Measurements from ENCODE around the gene PNPLA7. TPM values are rescaled to one million over a fixed set of nuclear protein-coding genes. Genes with fewer than 3 reads are reported as not detected.
"Not testable (repeated sequence)": the region's sequence is repeated elsewhere in the genome, so short reads cannot be mapped to it uniquely, and the experiment has no call there.

Gene PNPLA7
- total RNA-seq, 2 experiments from 2014 or later, result 2.6 to 3.4 TPM

DNA sequence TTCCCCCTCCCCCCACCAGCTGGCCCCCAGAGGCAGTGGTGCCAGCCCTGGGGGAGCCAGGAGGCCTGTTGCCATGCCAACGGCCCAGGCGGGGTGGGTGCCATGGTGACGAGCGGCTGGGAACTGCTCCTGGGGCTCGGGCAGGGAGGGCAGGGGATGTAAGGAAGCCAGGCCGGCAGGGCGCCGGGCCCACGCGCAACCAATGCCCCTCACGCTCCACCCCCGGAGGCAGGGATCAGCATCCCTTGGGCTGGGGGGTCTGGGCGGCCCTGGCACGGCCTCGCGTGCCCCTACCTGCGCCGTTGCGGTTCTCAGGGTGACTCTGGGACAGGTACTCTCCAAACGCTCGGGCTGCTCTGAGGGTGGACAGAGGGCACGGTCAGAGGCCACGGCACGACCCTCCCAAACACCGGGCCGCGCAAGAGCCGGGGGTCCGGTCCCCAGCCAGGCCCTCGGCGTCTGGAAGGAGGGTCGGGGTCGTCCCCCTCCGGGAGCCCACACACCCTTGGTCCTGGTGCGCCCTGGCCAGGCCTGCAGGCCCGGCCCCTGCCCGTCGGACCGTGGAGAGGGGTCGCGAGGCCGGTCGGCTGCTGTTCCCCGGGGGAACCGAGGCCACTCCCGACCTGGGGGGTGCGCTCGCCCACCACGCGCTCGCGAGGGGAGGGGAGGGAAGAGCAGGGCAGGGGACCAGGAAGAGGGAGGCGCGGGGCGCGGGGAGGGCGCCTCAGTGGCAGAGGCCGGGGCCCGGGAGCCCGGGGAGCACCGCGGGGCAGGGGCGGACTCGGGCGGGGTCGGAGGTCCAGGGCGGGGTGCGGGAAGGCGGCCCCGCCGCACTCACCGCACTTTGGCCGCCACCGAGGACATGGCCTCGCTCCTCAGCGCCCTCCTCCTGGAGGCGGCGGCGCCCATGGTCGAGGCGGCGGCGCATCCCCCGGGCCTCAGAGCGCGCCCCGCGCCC, 91.7 kb downstream of the PNPLA7 start:
- ChIA-PET CTCF (interaction anchor here (0.6 kb wide), 1 partner anchor 43 kb away, joined by 3 read pairs; no protein-coding TSS in a partner anchor), POLR2A (interaction anchor here (1.0 kb wide), 1 partner anchor 35 kb away, joined by 7 read pairs; the partner anchor contains the start of genes EXD3 and NOXA1)

DNA sequence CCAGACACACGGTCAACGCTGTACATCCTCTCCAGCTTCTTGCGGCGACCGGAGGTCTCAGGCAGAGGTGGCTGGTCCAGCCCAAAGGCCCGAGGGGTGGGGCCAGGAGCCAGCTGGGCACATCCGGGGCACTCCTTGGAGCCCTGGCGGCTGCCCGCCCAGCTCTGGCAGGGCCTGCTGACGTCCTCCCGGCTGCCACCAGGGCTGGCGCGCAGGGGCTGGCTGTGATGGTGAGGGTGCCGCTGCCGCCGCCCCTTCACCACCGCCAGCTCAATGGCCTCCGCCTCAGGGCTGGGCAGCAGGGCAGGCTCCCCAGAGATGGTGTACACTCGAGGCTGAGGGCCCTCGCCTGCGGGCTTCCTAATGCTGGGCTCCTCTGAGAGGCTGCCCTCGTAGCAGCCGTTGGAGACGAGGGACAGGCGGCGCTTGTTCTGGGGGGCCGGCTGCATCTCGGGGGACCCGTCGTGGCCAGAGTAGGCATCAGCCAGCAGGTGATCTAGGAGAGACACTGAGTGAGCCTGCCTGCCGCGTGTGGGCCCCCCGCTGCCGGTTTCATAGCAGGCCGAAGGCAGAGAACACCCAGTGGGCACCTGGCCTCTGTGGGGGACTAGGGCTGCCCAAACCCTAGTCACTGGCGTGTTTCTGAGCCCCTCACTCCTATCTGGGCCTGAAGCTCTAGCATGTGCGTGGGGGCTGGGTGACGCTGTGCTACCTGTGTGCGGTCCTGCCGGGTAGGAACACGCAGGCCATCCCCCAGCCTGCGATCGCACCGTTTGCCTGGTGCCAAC, 92.6 kb downstream of the PNPLA7 start:
- CTCF ChIA-PET, result interaction anchor here (0.6 to 2.7 kb wide), 2 partner anchors 35 to 44 kb away, joined by 3 to 9 read pairs; partner anchors contain the start of genes EXD3 and NOXA1
- POLR2A ChIA-PET, result no interaction called here

DNA sequence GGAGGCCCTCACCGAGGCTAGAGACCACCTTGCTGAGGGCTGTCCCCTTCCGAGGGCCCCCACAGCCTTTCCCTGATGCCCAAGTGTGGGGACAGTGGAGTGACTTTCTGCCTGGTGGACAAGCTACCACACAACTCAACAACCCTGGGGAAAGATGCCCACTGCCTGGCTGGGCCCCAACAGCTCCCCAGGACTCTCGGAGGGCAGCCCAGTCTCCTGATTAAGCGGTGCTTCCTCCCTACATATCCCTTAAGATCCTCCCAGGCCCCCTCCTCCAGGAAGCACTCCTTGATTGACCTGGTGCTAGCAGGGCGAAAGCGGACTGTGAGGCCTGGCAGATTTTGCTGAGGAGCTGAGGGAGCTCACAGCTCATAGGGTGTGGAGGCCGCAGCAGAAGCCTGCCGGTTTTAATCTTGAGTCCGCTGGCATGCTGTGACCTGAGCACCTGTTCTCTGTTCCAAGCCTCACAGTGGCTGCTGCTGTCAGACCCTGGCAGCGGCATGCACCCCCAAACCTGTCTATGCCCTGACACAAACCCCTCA, 93.3 kb downstream of the PNPLA7 start:
- ChIA-PET CTCF (interaction anchor here (2.7 kb wide), 1 partner anchor 34 kb away, joined by 9 read pairs; the partner anchor contains the start of genes EXD3 and NOXA1), POLR2A (no interaction called here)

DNA sequence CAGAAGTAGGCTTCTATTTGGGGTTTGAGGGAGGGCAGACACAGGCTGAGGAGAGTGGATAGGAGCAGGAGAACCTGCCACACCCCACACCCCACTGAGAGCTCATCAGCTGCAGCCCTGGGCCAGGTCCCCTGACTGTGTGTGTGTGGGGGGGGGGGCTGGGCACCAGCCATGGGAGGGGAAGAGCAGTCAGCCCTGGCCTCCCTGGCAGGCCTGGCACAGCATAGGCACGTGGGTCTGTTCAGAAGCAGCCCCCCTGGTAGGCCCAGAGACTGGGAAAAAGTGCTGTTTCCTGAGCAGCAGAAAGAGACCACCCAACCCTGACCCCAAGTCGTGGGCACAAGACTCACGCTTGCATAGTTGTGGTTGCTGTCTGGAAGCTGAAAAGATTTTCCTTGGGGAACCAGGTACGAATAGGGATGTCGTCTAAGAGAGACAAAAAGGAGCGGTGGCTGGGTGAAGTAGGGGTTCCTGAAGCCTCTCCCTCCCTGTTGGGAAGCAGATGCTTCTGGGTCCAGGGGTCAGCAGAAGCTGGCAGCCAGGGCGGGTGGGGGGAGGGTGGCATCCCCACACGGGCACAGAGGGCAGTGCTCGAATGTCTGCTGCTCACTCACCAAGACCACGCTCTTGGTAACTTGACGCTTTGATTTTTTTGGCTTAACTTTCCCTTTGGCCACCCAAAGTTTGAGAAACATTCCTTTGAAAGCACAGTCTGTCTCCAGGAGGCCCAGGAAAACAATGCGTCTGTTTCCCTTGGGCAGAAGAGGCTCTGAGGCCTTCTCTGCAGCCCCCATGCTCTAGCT, 93.9 kb downstream of the PNPLA7 start:
- ChIA-PET POLR2A (no interaction called here), CTCF (interaction anchor here (1.2 to 2.7 kb wide), 2 partner anchors 11 to 34 kb away, joined by 3 to 9 read pairs; partner anchors contain the start of genes EXD3 and NOXA1)

DNA sequence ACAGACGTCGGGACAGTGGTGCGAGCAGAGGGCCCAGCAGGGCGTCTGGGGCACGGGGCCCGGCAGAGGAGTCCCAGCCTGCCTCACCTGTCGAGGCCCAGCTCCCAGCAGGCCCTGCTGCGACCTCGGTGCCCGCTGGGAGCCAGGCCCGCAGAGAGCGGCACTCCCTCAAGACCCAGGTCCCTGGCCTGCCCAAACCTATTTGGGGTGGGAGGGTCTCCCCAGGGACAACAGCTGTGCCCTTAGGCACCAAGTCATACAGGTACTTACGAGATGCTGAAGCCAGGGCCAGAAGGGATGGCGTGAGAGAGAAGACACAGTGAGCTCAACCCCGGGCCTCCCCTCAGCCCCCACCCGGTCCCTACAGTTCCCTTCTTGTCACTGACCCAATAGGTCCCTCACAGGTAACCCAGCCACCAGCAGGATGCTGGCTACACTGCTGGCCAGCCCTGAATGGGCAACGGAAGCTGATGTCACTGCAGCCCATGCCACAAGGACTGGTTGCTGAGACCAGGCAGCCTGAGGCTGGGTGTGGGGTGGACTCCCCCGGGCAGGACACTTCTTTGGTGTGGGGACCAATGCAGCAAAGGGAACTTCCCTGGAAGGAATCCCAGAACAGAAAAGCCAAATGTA, 94.7 kb downstream of the PNPLA7 start:
- CTCF ChIA-PET, result interaction anchor here (1.2 to 2.7 kb wide), 2 partner anchors 10 to 33 kb away, joined by 3 to 9 read pairs; partner anchors contain the start of genes EXD3 and NOXA1

DNA sequence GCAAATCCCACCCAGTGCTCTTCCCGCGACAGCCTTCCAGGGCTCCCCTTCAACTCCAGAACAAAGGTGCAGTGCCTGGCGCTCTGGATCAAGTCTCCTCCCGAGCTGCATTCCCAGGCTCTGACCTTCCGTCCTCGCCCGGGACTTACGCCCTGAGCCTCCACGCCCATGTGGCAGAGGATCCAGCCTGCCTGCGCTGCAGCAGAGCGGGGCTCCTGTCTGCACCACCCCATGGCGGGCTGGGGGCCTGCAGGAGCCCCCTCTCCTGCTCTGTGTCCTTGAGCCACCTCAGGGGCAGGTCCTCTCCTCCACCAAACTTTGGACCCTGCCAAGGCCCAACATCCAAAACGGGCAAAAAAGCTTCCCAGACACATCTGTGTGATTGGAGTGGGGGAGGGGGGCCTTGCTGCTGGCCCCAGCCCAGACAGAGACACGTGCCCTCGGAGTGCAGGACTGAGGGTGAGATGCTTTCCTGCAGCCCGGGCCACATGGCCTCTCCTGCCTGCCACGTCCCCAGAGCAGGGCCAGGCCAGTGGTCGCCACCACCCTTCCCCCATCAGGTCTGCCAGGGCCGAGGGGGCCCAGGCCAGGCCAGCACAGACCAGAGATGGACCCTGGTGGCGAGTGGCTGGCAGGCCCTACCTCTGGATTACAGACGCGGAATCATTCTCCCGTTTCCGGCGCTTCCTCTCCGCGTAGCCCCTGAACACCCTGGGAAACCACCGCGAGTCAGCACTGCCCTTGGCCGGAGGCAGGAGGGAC, 95.4 kb downstream of the PNPLA7 start:
- POLR2A ChIA-PET, result no interaction called here
- CTCF ChIA-PET, result interaction anchor here (1.2 to 2.7 kb wide), 2 partner anchors 9 to 32 kb away, joined by 3 to 9 read pairs; partner anchors contain the start of genes EXD3 and NOXA1

More for the DNA sequence above, 94.7 kb downstream of the PNPLA7 start:
- POLR2A ChIA-PET, result no interaction called here

DNA sequence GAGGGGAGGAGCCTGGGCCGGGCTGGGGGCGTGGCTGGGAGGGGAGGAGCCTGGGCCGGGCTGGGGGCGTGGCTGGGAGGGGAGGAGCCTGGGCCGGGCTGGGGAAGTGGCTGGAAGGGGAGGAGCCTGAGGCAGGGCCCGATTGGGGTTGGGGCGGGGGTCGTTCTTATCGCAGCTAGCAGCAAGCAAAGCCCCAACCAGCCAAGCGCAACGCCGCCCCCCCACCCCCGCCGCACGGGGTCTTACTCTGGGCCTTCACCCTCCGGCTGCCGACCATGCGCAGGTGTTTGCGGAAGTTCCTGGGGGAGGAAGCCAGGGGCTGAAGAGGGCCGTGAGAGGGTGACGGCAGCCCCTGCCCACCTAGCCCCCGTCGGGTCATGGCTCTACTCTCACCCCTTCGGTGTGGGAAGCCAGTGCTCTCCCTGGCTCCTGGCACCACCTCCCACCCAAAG, 96.0 kb downstream of the PNPLA7 start:
- ChIA-PET CTCF (no interaction called here), POLR2A (no interaction called here)

DNA sequence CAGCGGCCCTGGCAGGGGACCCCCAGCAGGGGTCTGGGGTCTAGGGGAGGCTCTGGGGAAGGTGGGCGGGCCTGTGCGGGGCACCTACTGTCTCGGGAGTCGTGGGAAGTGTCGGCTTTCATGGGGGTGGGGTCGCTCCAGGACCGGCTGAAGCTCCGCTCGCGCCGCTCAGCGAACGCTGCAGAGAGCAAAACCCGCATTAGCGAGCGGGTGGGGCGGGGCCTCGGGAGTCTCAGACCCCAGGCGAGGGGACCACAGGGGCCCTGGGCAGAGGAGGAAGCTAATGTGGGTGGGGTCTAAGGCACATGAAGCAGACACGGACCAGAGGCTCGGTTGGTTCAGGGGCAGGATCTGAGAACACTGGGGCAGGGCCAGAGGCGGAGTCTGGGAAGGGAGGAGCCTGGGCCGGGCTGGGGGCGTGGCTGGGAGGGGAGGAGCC, 96.5 kb downstream of the PNPLA7 start:
- POLR2A ChIA-PET, result no interaction called here
- CTCF ChIA-PET, result interaction anchor here (0.6 to 1.2 kb wide), 2 partner anchors 11 to 31 kb away, joined by 4 to 5 read pairs; partner anchors contain the start of genes EXD3 and NOXA1

DNA sequence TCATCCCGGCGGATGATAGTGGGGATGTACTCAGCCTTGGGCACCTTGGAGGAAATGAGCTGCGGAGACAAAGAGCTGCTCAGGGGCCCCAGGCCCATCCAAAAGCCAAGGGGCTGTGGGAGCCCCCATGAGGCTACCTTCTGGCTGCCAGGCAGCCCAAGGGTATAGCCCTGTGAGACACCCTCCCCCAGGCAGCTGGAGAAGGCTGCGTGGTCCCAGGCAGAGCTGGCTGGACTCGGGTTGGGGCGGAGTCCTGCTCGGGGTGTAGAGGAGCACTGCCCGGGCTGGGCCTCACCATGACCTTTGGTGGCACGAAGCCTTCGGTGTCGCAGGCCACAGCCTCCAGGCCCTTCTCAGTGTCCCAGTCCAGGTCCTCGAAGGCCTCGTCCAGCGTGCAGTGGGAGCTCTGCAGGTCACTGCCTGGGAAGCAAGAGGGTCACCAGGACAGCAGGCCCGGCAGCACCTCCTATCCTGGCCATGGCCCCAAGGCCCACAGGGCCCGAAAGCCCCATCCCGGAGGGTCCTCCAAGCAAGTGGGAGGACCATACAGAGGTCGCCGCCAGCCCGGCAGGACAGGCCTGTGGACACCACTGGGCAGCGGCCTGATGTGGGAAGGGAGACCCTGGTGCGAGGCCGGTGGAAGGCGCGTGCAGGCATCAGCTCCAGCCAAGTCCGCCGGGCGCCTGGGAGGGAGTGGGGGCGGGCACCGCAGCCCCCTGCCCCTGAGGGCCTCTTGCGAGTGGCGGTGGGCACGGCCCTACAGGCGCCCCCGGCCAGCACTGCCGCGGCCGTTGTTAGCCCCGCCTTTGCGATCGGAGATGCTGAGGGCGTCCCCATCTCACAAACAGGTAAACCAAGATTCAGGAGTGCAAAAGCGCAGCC, 97.2 kb downstream of the PNPLA7 start:
- POLR2A ChIA-PET, result no interaction called here

DNA sequence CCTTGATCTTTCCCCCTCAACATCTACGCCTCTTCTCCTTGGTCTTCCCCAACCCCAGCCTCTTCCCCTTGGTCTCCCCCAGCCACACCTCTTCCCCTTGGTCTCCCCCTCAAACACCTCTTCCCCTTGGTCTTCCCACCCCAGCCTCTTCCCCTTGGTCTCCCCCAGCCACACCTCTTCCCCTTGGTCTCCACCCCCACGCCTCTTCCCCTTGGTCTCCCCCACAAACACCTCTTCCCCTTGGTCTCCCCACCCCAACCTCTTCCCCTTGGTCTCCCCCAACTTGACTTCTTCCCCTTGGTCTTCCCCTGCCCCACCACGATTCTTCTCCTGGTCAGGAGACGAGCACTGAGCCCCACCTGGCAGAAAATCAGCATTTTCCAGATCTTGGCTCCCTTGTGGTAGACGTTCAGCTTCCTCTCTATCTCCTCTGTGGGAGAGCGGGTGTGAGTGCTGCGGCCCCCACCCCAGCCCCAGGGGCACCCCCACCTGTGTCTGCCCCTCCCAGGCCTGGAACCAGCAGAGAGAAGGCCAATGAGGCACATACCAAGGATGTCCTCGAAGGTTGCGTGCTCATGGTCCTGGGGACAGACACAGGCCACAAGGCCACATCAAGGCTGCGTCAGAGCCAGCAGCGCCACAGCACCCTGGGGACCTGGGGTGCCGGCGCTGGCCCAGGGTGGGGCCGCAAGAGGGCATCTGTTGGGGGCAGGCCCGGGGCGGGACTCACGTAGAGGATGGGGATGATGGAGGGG, 98.0 kb downstream of the PNPLA7 start:
- ChIA-PET CTCF (interaction anchor here (1.2 kb wide), 1 partner anchor 29 kb away, joined by 5 read pairs; the partner anchor contains the start of genes EXD3 and NOXA1), POLR2A (no interaction called here)

More for the DNA sequence above, 97.2 kb downstream of the PNPLA7 start:
- CTCF ChIA-PET, result interaction anchor here (0.6 to 1.2 kb wide), 2 partner anchors 10 to 30 kb away, joined by 4 to 5 read pairs; partner anchors contain the start of genes EXD3 and NOXA1

DNA sequence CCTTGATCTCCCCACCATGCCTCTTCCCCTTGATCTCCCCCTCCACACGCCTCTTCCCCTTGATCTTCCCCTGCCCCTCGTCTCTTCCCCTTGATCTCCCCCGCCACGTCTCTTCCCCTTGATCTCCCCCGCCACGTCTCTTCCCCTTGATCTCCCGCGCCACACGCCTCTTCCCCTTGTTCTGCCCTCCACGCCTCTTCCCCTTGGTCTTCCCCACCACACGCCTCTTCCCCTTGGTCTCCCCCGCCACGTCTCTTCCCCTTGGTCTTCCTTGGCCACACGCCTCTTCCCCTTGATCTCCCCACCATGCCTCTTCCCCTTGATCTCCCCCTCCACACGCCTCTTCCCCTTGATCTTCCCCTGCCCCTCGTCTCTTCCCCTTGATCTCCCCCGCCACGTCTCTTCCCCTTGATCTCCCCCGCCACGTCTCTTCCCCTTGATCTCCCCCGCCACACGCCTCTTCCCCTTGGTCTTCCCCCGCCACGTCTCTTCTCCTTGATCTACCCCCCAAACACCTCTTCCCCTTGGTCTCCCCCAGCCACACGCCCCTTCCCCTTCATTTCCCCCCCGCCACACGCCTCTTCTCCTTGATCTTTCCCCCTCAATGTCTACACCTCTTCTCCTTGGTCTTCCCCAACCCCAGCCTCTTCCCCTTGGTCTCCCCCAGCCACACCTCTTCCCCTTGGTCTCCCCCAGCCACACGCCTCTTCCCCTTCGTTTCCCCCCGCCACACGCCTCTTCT, 98.8 kb downstream of the PNPLA7 start:
- POLR2A ChIA-PET, CTCF ChIA-PET: not testable (repeated sequence)

DNA sequence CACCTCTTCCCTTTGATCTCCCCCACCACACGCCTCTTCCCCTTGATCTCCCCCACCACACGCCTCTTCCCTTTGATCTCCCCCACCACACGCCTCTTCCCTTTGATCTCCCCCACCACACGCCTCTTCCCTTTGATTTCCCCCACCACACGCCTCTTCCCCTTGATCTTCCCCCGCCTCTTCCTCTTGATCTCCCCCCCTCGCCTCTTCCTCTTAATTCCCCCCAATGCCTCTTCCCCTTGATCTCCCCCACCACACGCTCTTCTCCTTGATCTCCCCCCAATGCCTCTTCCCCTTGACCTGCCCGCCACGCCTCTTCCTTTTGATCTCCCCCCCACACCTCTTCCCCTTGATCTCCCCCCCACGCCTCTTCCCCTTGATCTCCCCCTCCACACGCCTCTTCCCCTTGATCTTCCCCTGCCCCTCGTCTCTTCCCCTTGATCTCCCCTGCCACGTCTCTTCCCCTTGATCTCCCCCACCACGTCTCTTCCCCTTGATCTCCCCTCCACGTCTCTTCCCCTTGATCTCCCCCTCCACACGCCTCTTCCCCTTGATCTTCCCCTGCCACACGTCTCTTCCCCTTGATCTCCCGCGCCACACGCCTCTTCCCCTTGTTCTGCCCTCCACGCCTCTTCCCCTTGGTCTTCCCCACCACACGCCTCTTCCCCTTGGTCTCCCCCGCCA, 99.5 kb downstream of the PNPLA7 start:
- CTCF ChIA-PET, POLR2A ChIA-PET: not testable (repeated sequence)

DNA sequence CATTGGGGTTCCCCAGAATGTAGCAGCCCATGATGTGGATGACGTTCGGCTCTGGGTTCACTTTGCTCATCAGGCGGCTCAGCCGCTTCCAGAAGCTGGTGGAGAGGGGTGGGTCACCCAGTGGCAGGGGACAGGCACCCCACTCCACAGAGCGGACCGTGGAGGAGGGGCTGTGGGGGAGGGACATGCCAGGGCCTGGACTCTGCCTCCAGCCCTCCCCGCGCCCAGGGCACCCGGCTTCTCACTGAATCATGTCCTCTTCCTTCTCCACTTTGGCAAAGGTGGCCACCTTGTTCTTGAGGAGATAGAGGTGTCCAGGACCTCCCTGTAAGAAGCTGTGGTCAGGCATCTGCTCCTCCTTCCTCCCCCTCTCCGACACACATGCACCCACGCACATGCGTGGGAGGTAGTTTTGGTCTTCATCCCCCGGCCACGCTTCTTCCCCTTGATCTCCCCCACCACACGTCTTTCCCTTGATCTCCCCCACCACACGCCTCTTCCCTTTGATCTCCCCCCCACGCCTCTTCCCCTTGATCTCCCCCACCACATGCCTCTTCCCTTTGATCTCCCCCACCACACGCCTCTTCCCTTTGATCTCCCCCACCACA, 100.2 kb downstream of the PNPLA7 start:
- CTCF ChIA-PET, result interaction anchor here (1.2 kb wide), 1 partner anchor 27 kb away, joined by 3 read pairs; the partner anchor contains the start of genes EXD3 and NOXA1

More for the DNA sequence above, 100.2 kb downstream of the PNPLA7 start:
- POLR2A ChIA-PET, result no interaction called here
